H1 (cell line): Measurements from ENCODE around the gene ANP32D. TPM values are rescaled to one million over a fixed set of nuclear protein-coding genes. Genes with fewer than 3 reads are reported as not detected.

ENCODE experiments used
- CTCF ChIA-PET: fragments of 300-600 bp; sonication (Branson Sonifier 250); formaldehyde crosslinking; loops from one replicate; lab custom pipeline; 2021; ENCODE audit not compliant: partially characterized antibody; lab: Charles Lee
- POLR2A ChIA-PET: fragments of 300-600 bp; sonication (Branson Sonifier 250); formaldehyde crosslinking; loops from one replicate; lab custom pipeline; 2021; ENCODE audit warnings: inconsistent platforms; ENCODE audit not compliant: partially characterized antibody; lab: Charles Lee
- DNase-seq, 2 experiments: peaks; one replicate each; pipeline versions ENCODE4 v3.0.0 to v3.0.0-alpha.2; 2010 to 2022; ENCODE audit warnings: low spot score in 2 of 2, low read depth in 1 of 2, mixed read lengths in 1 of 2
- FAIRE-seq: peaks from 2 replicates; lab custom pipeline; 2011; peaks lifted over from hg19 to GRCh38; lab: Jason Lieb, UNC
- H2AFZ ChIP-seq: 2 replicates; pipeline ENCODE4 v1.8.1; 2012; ENCODE audit warnings: low read length, inconsistent platforms
- H2AK5ac ChIP-seq: 2 replicates; pipeline ENCODE4 v1.6.1; 2013; ENCODE audit warnings: low read depth, low read length
- H2BK120ac ChIP-seq: replicated peaks from 2 replicates; pipeline ENCODE3; 2013; ENCODE audit warnings: low read depth, low read length, inconsistent platforms
- H2BK12ac ChIP-seq: 2 replicates; pipeline ENCODE4 v1.6.1; 2013; ENCODE audit warnings: low read depth, low read length
- H2BK15ac ChIP-seq: 2 replicates; pipeline ENCODE4 v1.6.1; 2013; ENCODE audit warnings: low read length
- H2BK20ac ChIP-seq: 2 replicates; pipeline ENCODE4 v1.6.1; 2013; ENCODE audit warnings: low read length
- H2BK5ac ChIP-seq: 2 replicates; pipeline ENCODE4 v1.6.1; 2013; ENCODE audit warnings: low read depth, low read length
- H3K14ac ChIP-seq: 2 replicates; pipeline ENCODE4 v1.6.1; 2013; ENCODE audit warnings: inconsistent platforms; ENCODE audit not compliant: insufficient read length
- H3K18ac ChIP-seq: 2 replicates; pipeline ENCODE4 v1.6.1; 2013; ENCODE audit warnings: low read length; ENCODE audit errors: extremely low read depth
- H3K23ac ChIP-seq: 2 replicates; pipeline ENCODE4 v1.6.1; 2013; ENCODE audit warnings: inconsistent platforms; ENCODE audit not compliant: insufficient read length
- H3K23me2 ChIP-seq: 2 replicates; pipeline ENCODE4 v1.6.1; 2013; ENCODE audit warnings: low read depth, low read length
- H3K27ac ChIP-seq: 2 replicates; pipeline ENCODE4 v1.6.1; 2011; ENCODE audit warnings: low read depth, low read length, inconsistent platforms
- H3K27me3 ChIP-seq, 4 experiments: replicated peaks in 1 of 4; 1 replicate in 1 of 4; 2 replicates in 3 of 4; pipeline versions ENCODE4 v1.6.1 to v1.8.1; 2011 to 2013; ENCODE audit warnings: low read length in 3 of 4, mild to moderate bottlenecking in 3 of 4, inconsistent platforms in 2 of 4, mixed read lengths in 2 of 4, moderate library complexity in 1 of 4; ENCODE audit not compliant: control insufficient read depth in 3 of 4, insufficient read depth in 3 of 4; ENCODE audit errors: extremely low read depth in 1 of 4
- H3K36me3 ChIP-seq, 4 experiments: 2 replicates each; pipeline versions ENCODE4 v1.6.1 to v1.8.1; 2011 to 2013; ENCODE audit warnings: mild to moderate bottlenecking in 4 of 4, low read length in 3 of 4, moderate library complexity in 2 of 4, control low read depth in 1 of 4, inconsistent platforms in 1 of 4; ENCODE audit not compliant: insufficient read depth in 4 of 4, control insufficient read depth in 2 of 4
- H3K4ac ChIP-seq: replicated peaks from 2 replicates; pipeline ENCODE3; 2013; ENCODE audit warnings: low read length, low read depth, mixed read lengths, inconsistent platforms; ENCODE audit not compliant: insufficient read length
- H3K4me1 ChIP-seq, 4 experiments: replicated peaks in 1 of 4; 1 replicate in 1 of 4; 2 replicates in 3 of 4; pipeline versions ENCODE4 v1.6.1 to v1.8.1; 2011 to 2013; ENCODE audit warnings: low read length in 3 of 4, inconsistent platforms in 2 of 4, mixed read lengths in 1 of 4; ENCODE audit not compliant: insufficient read depth in 4 of 4, control insufficient read depth in 3 of 4
- H3K4me2 ChIP-seq, 2 experiments: 2 replicates each; pipeline versions ENCODE4 v1.6.1 to v1.8.1; 2011 to 2013; ENCODE audit warnings: low read depth in 2 of 2, low read length in 2 of 2, control low read depth in 1 of 2, inconsistent platforms in 1 of 2, mild to moderate bottlenecking in 1 of 2; ENCODE audit not compliant: insufficient read depth in 1 of 2
- H3K4me3 ChIP-seq, 4 experiments: fragments of 200-600, 300-600 bp in 1 of 4; sonication (generic), shearing (Covaris generic), sonication (Bioruptor Twin) in 1 of 4; 2 replicates each; pipeline versions ENCODE4 v1.5.1 to v1.8.1; 2011 to 2016; ENCODE audit warnings: low read length in 4 of 4, low read depth in 3 of 4, control low read depth in 2 of 4, inconsistent platforms in 2 of 4, mild to moderate bottlenecking in 2 of 4, mixed read lengths in 1 of 4, moderate library complexity in 1 of 4; ENCODE audit not compliant: insufficient read depth in 2 of 4; ENCODE audit errors: extremely low read depth in 1 of 4
- H3K56ac ChIP-seq: replicated peaks from 2 replicates; pipeline ENCODE3; 2013; ENCODE audit warnings: low read depth, mild to moderate bottlenecking, mixed read lengths, low read length, inconsistent platforms; ENCODE audit not compliant: insufficient read length
- H3K79me1 ChIP-seq: 2 replicates; pipeline ENCODE4 v1.6.1; 2013; ENCODE audit warnings: low read depth, low read length, control low read depth
- H3K79me2 ChIP-seq, 2 experiments: 2 replicates each; pipeline versions ENCODE4 v1.6.1 to v1.8.1; 2012 to 2013; ENCODE audit warnings: low read length in 2 of 2, mild to moderate bottlenecking in 2 of 2, inconsistent platforms in 1 of 2; ENCODE audit not compliant: insufficient read depth in 2 of 2, control insufficient read depth in 1 of 2
- H3K9ac ChIP-seq, 4 experiments: replicated peaks in 1 of 4; 1 replicate in 1 of 4; 2 replicates in 3 of 4; pipeline versions ENCODE4 v1.6.1 to v1.8.1; 2011 to 2013; ENCODE audit warnings: low read depth in 3 of 4, low read length in 3 of 4, control low read depth in 2 of 4, mild to moderate bottlenecking in 2 of 4, moderate library complexity in 2 of 4, inconsistent platforms in 1 of 4; ENCODE audit errors: extremely low read depth in 1 of 4
- H3K9me3 ChIP-seq, 2 experiments: 2 replicates each; pipeline versions ENCODE4 v1.6.1 to v1.8.1; 2012 to 2013; ENCODE audit warnings: mild to moderate bottlenecking in 2 of 2, moderate library complexity in 2 of 2, control low read depth in 1 of 2, inconsistent platforms in 1 of 2, low read depth in 1 of 2, low read length in 1 of 2, mixed read lengths in 1 of 2; ENCODE audit not compliant: insufficient read depth in 2 of 2
- H4K20me1 ChIP-seq, 2 experiments: replicated peaks in 1 of 2; 2 replicates each; pipeline versions ENCODE3 to v1.8.1; 2011 to 2013; ENCODE audit warnings: inconsistent platforms in 2 of 2, low read length in 2 of 2, mild to moderate bottlenecking in 1 of 2; ENCODE audit not compliant: insufficient read depth in 2 of 2, control insufficient read depth in 1 of 2
- H4K5ac ChIP-seq: 2 replicates; pipeline ENCODE4 v1.6.1; 2013; ENCODE audit warnings: low read length, low read depth, mixed read lengths, inconsistent platforms; ENCODE audit not compliant: insufficient read length
- H4K8ac ChIP-seq: 2 replicates; pipeline ENCODE4 v1.8.0; 2013; ENCODE audit warnings: mild to moderate bottlenecking, moderate library complexity, low read length, inconsistent platforms; ENCODE audit not compliant: insufficient read depth; ENCODE audit errors: extremely low read depth
- H4K91ac ChIP-seq: replicated peaks from 2 replicates; pipeline ENCODE3; 2013; ENCODE audit warnings: low read length, mixed read lengths, inconsistent platforms; ENCODE audit not compliant: insufficient read length
- BACH1 ChIP-seq: IDR thresholded peaks from 2 replicates; pipeline ENCODE4 v1.6.1; 2012; ENCODE audit warnings: low read length, improper control_type of control experiment
- BCL11A ChIP-seq, 2 experiments: IDR thresholded peaks; one replicate each; pipeline ENCODE4 v1.6.1; 2011; ENCODE audit warnings: low read depth in 2 of 2, low read length in 2 of 2, mild to moderate bottlenecking in 2 of 2
- BRCA1 ChIP-seq: IDR thresholded peaks from 2 replicates; pipeline ENCODE4 v1.6.1; 2012; ENCODE audit warnings: low read depth, low read length, improper control_type of control experiment
- E2F6 ChIP-seq: IDR thresholded peaks from 2 replicates; pipeline ENCODE4 v1.6.1; 2012; ENCODE audit warnings: inconsistent platforms
- FOSL1 ChIP-seq: IDR thresholded peaks from 2 replicates; pipeline ENCODE4 v1.6.1; 2011; ENCODE audit warnings: mild to moderate bottlenecking, low read depth, low read length, moderate library complexity; ENCODE audit not compliant: insufficient read depth
- GTF2F1 ChIP-seq: IDR thresholded peaks from 2 replicates; pipeline ENCODE4 v1.6.1; 2012; ENCODE audit warnings: low read depth, low read length, improper control_type of control experiment, borderline replicate concordance
- JUND ChIP-seq: IDR thresholded peaks from 2 replicates; pipeline ENCODE4 v1.6.1; 2011; ENCODE audit warnings: mild to moderate bottlenecking, improper control_type of control experiment, low read length
- KDM4A ChIP-seq: IDR thresholded peaks from one replicate; pipeline ENCODE4 v1.7.1; 2012; ENCODE audit warnings: low read depth, mild to moderate bottlenecking, moderate library complexity, low read length, inconsistent platforms; ENCODE audit not compliant: severe bottlenecking
- MAFK ChIP-seq: IDR thresholded peaks from 2 replicates; pipeline ENCODE4 v1.6.1; 2012; ENCODE audit warnings: low read depth, mild to moderate bottlenecking, improper control_type of control experiment, low read length
- NRF1 ChIP-seq: IDR thresholded peaks from 2 replicates; pipeline ENCODE4 v1.6.1; 2011; ENCODE audit warnings: mild to moderate bottlenecking, low read depth, low read length, improper control_type of control experiment
- PHF8 ChIP-seq: fragments of 200-600 bp; sonication (generic); conservative IDR thresholded peaks from 2 replicates; pipeline ENCODE4 v1.7.1; 2012; ENCODE audit warnings: low read depth, mild to moderate bottlenecking, inconsistent platforms, low read length, moderate library complexity
- POLR2AphosphoS5 ChIP-seq: IDR thresholded peaks from 2 replicates; pipeline ENCODE4 v1.6.1; 2011; ENCODE audit warnings: low read depth, low read length
- POU5F1 ChIP-seq: IDR thresholded peaks from 2 replicates; pipeline ENCODE4 v1.6.1; 2011; ENCODE audit warnings: low read depth, mild to moderate bottlenecking, low read length, moderate library complexity
- RBBP5 ChIP-seq: IDR thresholded peaks from 2 replicates; pipeline ENCODE4 v1.7.1; 2012; ENCODE audit warnings: low read depth, mild to moderate bottlenecking, inconsistent platforms, low read length, moderate library complexity, borderline replicate concordance
- WGBS, 2 experiments: shearing (Covaris generic) in 1 of 2; methylation state at CpG; one replicate each; pipeline versions ENCODE4 v1.1.6 to v1.1.7; 2013 to 2015; ENCODE audit warnings: low lambda C conversion rate in 2 of 2, mixed read lengths in 2 of 2, inconsistent platforms in 1 of 2, low coverage in 1 of 2, missing lambda C conversion rate in 1 of 2; ENCODE audit not compliant: insufficient replicate concordance in 2 of 2, insufficient coverage in 1 of 2, insufficient read length in 1 of 2; ENCODE audit errors: extremely low coverage in 1 of 2, missing lambda C conversion rate in 1 of 2; 5-methylcytosine and 5-hydroxymethylcytosine counted together
- polyA plus RNA-seq, 7 experiments: library from polyadenylated mRNA; depleted of rRNA in 3 of 7; stranded (reverse) in 5 of 7; unstranded in 2 of 7; fragments of >200 nt in 5 of 7; fragments of 200-250 nt in 2 of 7; gene quantifications; 1 replicate in 5 of 7; 2 replicates in 1 of 7; 4 replicates in 1 of 7; pipeline versions ENCODE4 v1.2.1 to v1.2.3, GENCODE V29; 2011 to 2013; ENCODE audit warnings: missing spikeins in 2 of 7, mixed read lengths in 2 of 7
- total RNA-seq: library from RNA; stranded (reverse); fragmentation: NEBNext Ultra II Directional; extraction: Animal tissue kit (Norgen Biotek cat#: 25700); gene quantifications from 2 replicates; pipeline ENCODE4 v1.2.1, GENCODE V29; 2021

The ANP32D gene
- total and polyA plus RNA-seq, 2 of the 8 experiments (the other 6 are each of a cell fraction or from before 2014, with no cell fraction given): not detected

DNA sequence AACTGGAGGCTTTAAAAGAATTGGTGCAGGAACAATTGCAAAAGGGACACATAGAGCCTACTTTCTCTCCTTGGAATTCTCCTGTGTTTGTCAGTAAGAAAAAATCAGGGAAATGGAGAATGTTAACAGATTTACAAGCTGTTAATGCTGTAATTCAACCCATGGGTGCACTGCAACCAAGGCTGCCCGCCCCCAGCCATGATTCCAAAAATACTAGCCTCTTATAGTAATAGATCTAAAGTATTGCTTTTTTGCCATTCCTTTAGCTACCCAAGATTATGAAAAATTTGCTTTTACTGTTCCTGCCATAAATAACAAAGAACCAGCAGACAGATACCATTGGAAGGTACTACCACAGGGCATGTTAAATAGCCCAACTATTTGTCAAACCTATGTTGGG lies 37.8 kb downstream of the ANP32D start:
- Histone ChIP-seq H3K4ac (no peak overlapping the region), H2BK12ac (no peak overlapping the region), H4K5ac (no peak overlapping the region), H3K9ac (no peak overlapping the region), H3K14ac (no peak overlapping the region), H2BK120ac (no peak overlapping the region), H2BK15ac (no peak overlapping the region), H3K9me3 (peaks cover 25% of the 10 kb centered on the region in 2 experiments), H2AFZ (no peak overlapping the region), H2BK20ac (no peak overlapping the region), H2AK5ac (no peak overlapping the region), H4K91ac (no peak overlapping the region), H2BK5ac (no peak overlapping the region), H3K79me1 (no peaks in the 10 kb centered on the region), H4K8ac (no peak overlapping the region), H3K27ac (no peak overlapping the region), H3K36me3 (no peaks in the 10 kb centered on the region), H3K27me3 (no peaks in the 10 kb centered on the region), H3K4me3 (no peak overlapping the region), H3K79me2 (no peaks in the 10 kb centered on the region), H3K18ac (no peak overlapping the region), H3K56ac (no peak overlapping the region), H4K20me1 (no peaks in the 10 kb centered on the region), H3K23ac (no peak overlapping the region), H3K4me2 (no peak overlapping the region), H3K4me1 (no peaks in the 10 kb centered on the region), H3K23me2 (no peaks in the 10 kb centered on the region)
- TF ChIP-seq PHF8 (no peak), BCL11A (IDR thresholded peaks at IDR 0.05; ENCODE audit: low read depth in 2 of 2, low read length in 2 of 2) (no peak), POLR2AphosphoS5 (no peak), BACH1 (no peak), NRF1 (no peak), GTF2F1 (no peak), KDM4A (no peak), RBBP5 (no peak), POU5F1 (no peak), FOSL1 (no peak), E2F6 (no peak), BRCA1 (no peak), MAFK (no peak), JUND (no peak)
- CTCF ChIA-PET: interaction anchor here (1.0 kb wide), 1 partner anchor 108 kb away, joined by 4 read pairs; no protein-coding TSS in a partner anchor
- no peak for DNase-seq
- WGBS, 2 experiments: 29% methylated on average over 1 of the region's 1 CpG; no CpG with 5 or more reads in 1 of the 2 experiments
- FAIRE-seq: no peak
- POLR2A ChIA-PET: no interaction called here
